Endothelial cell of umbilical vein (primary cell): ENCODE data around the gene ENPP4. TPM values are rescaled to one million over a fixed set of nuclear protein-coding genes. Genes with fewer than 3 reads are reported as not detected.

Experiments used
- BruUV-seq: library from RNA; stranded (reverse); fragments of 400-500 nt; replicated peaks from 2 replicates; lab custom pipeline; 2021; lab: Mats Ljungman, UMichigan
- CTCF ChIA-PET: fragments of 300-600, 350-600 bp; sonication (Branson Sonifier 250); formaldehyde crosslinking; loops from one replicate; lab custom pipeline; 2021; ENCODE audit warnings: antibody characterized with exemption, inconsistent platforms; lab: Charles Lee
- POLR2A ChIA-PET: fragments of 300-600, 350-600 bp; sonication (Branson Sonifier 250); formaldehyde crosslinking; loops from one replicate; lab custom pipeline; 2021; ENCODE audit warnings: antibody characterized with exemption, inconsistent platforms; lab: Charles Lee
- DNase-seq: peaks from one replicate; pipeline ENCODE4 v3.0.0-alpha.2; 2011; ENCODE audit warnings: low read depth, low spot score
- FAIRE-seq: peaks from 2 replicates; lab custom pipeline; 2011; peaks lifted over from hg19 to GRCh38; lab: Jason Lieb, UNC
- H2AFZ ChIP-seq: 2 replicates; pipeline ENCODE4 v1.6.0; 2012; ENCODE audit warnings: low read depth, low read length, control low read depth, inconsistent platforms
- H3K27ac ChIP-seq: 2 replicates; pipeline ENCODE4 v1.5.1; 2011; ENCODE audit warnings: low read depth, mild to moderate bottlenecking, control low read depth, low read length, moderate library complexity; ENCODE audit not compliant: insufficient read depth
- H3K27me3 ChIP-seq, 2 experiments: 2 replicates each; pipeline versions ENCODE4 v1.6.0 to v1.6.1; 2011; ENCODE audit warnings: low read length in 2 of 2, mixed read lengths in 1 of 2; ENCODE audit not compliant: control insufficient read depth in 2 of 2, insufficient read depth in 2 of 2
- H3K36me3 ChIP-seq, 2 experiments: 2 replicates in 1 of 2; 3 replicates in 1 of 2; pipeline ENCODE4 v1.5.1; 2011; ENCODE audit warnings: low read length in 2 of 2, mild to moderate bottlenecking in 1 of 2, moderate library complexity in 1 of 2; ENCODE audit not compliant: control insufficient read depth in 2 of 2, insufficient read depth in 2 of 2; ENCODE audit errors: extremely low read depth in 1 of 2
- H3K4me1 ChIP-seq: 3 replicates; pipeline ENCODE4 v1.5.1; 2011; ENCODE audit warnings: mild to moderate bottlenecking, low read length; ENCODE audit not compliant: control insufficient read depth, insufficient read depth; ENCODE audit errors: extremely low read depth
- H3K4me2 ChIP-seq: 2 replicates; pipeline ENCODE4 v1.6.1; 2011; ENCODE audit warnings: low read length, control low read depth, mixed read lengths; ENCODE audit not compliant: insufficient read depth
- H3K4me3 ChIP-seq, 3 experiments: fragments of 200-600 bp in 1 of 3; sonication (generic), shearing (Covaris generic) in 1 of 3; replicated peaks in 1 of 3; 2 replicates each; pipeline ENCODE4 v1.5.1; 2011 to 2016; ENCODE audit warnings: control low read depth in 3 of 3, low read length in 3 of 3, mild to moderate bottlenecking in 2 of 3, inconsistent platforms in 1 of 3, low read depth in 1 of 3, moderate library complexity in 1 of 3; ENCODE audit not compliant: insufficient read depth in 1 of 3
- H3K79me2 ChIP-seq: 2 replicates; pipeline ENCODE4 v1.6.0; 2012; ENCODE audit warnings: low read length, inconsistent platforms; ENCODE audit not compliant: control insufficient read depth, insufficient read depth
- H3K9ac ChIP-seq: replicated peaks from 2 replicates; pipeline ENCODE3; 2011; ENCODE audit warnings: low read length, control low read depth; ENCODE audit not compliant: insufficient read depth; ENCODE audit errors: extremely low read depth
- H3K9me1 ChIP-seq: replicated peaks from 3 replicates; pipeline ENCODE4 v1.6.0; 2011; ENCODE audit warnings: mild to moderate bottlenecking, low read length; ENCODE audit not compliant: control insufficient read depth, insufficient read depth; ENCODE audit errors: extremely low read depth
- H3K9me3 ChIP-seq: replicated peaks from 2 replicates; pipeline ENCODE4 v1.5.1; 2012; ENCODE audit warnings: low read length, inconsistent platforms; ENCODE audit not compliant: control insufficient read depth, insufficient read depth
- H4K20me1 ChIP-seq: replicated peaks from 2 replicates; pipeline ENCODE3; 2011; ENCODE audit warnings: mild to moderate bottlenecking, low read length; ENCODE audit not compliant: control insufficient read depth, insufficient read depth; ENCODE audit errors: extremely low read depth
- CTCF ChIP-seq, 2 donors: IDR thresholded peaks; 1 replicate in 1 of 2; 2 replicates in 1 of 2; pipeline ENCODE4 v1.5.1; 2011; ENCODE audit warnings: low read length in 2 of 2, mild to moderate bottlenecking in 2 of 2, moderate library complexity in 2 of 2, control low read depth in 1 of 2, inconsistent platforms in 1 of 2, low read depth in 1 of 2; ENCODE audit not compliant: insufficient read depth in 1 of 2; ENCODE audit errors: extremely low read depth in 1 of 2
- EZH2 ChIP-seq: IDR thresholded peaks from 2 replicates; pipeline ENCODE4 v1.6.1; 2012; ENCODE audit warnings: borderline replicate concordance, low read depth, mild to moderate bottlenecking, moderate library complexity, low read length, inconsistent platforms; ENCODE audit not compliant: severe bottlenecking
- FOS ChIP-seq: IDR thresholded peaks from 2 replicates; pipeline ENCODE4 v1.6.1; 2011; ENCODE audit warnings: mild to moderate bottlenecking, low read length, moderate library complexity, borderline replicate concordance; ENCODE audit not compliant: insufficient read depth
- JUN ChIP-seq: IDR thresholded peaks from 2 replicates; pipeline ENCODE4 v1.6.1; 2011; ENCODE audit warnings: borderline replicate concordance, low read depth; ENCODE audit not compliant: insufficient read length, insufficient read depth
- MAX ChIP-seq: IDR thresholded peaks from 2 replicates; pipeline ENCODE4 v1.6.1; 2011; ENCODE audit not compliant: insufficient read depth, insufficient read length
- MYC ChIP-seq: IDR thresholded peaks from one replicate; pipeline ENCODE4 v1.6.1; 2011; ENCODE audit warnings: mild to moderate bottlenecking, low read depth, low read length
- POLR2A ChIP-seq: IDR thresholded peaks from 2 replicates; pipeline ENCODE4 v1.6.1; 2012; ENCODE audit warnings: low read depth, mild to moderate bottlenecking, control low read depth, low read length
- POLR2AphosphoS5 ChIP-seq: IDR thresholded peaks from 2 replicates; pipeline ENCODE4 v1.6.1; 2012; ENCODE audit warnings: low read depth, mild to moderate bottlenecking, control low read depth, low read length, moderate library complexity; ENCODE audit not compliant: insufficient read depth
- dilution Hi-C: fragments of 300-500 bp; cut with MboI; formaldehyde crosslinking; loops from one replicate; pipeline ENCODE4 v1.15.0; 2019; ENCODE audit warnings: low sequenced_read_pairs; ENCODE audit not compliant: extremely low pct_ligation_motif_present
- intact Hi-C: fragments of 100-400 bp; cut with micrococcal nuclease; formaldehyde crosslinking; loops from one replicate; pipeline ENCODE4 v1.10.0; 2022
- polyA plus RNA-seq, 4 experiments: library from polyadenylated mRNA; depleted of rRNA in 3 of 4; stranded (reverse) in 3 of 4; unstranded in 1 of 4; fragments of >200 nt; gene quantifications; 2 replicates each; pipeline versions ENCODE4 v1.2.1 to v1.2.3, GENCODE V29; 2011 to 2012; ENCODE audit warnings: missing spikeins in 1 of 4
- total RNA-seq: library from RNA; stranded (reverse); gene quantifications from 2 replicates; pipeline ENCODE4 v1.2.3, GENCODE V29; 2021

Gene ENPP4
- total and polyA plus RNA-seq, 2 donors (not counting 3 experiments of a cell fraction or from before 2014, with no cell fraction given) = 1.5 to 3.9 TPM

- ChIA-PET POLR2A (no interaction called here), CTCF (interaction anchor here (0.9 to 3.1 kb wide), 21 partner anchors 9 to 900 kb away, joined by 3 to 174 read pairs (median 8); no protein-coding TSS in a partner anchor)
- Histone ChIP-seq H2AFZ (no peak overlapping the region), H3K4me1 (no peaks in the 10 kb centered on the region), H3K9me3 (no peaks in the 10 kb centered on the region), H4K20me1 (no peaks in the 10 kb centered on the region), H3K27me3 (peaks cover 5 to 13% of the 10 kb centered on the region in 2 experiments), H3K4me3 (no peak overlapping the region), H3K9me1 (no peaks in the 10 kb centered on the region), H3K27ac (no peak overlapping the region), H3K4me2 (no peak overlapping the region), H3K79me2 (no peaks in the 10 kb centered on the region), H3K36me3 (no peaks in the 10 kb centered on the region), H3K9ac (no peak overlapping the region)
- FAIRE-seq = no peak
- no peak for DNase-seq
- BruUV-seq = no TSS peak
- intact Hi-C loops (no loop called here), dilution Hi-C loops (no loop called here)
- TF ChIP-seq MAX (no peak), CTCF (IDR thresholded peaks at IDR 0.05; ENCODE audit: extremely low read depth in 1 of 2, insufficient read depth in 1 of 2, low read depth in 1 of 2, low read length in 2 of 2) (no peak), MYC (no peak), JUN (no peak), EZH2 (no peak), POLR2A (no peak), FOS (no peak), POLR2AphosphoS5 (no peak)
Measured at GRCh38 chr6:46091080-46091478, 38.7 kb upstream of the ENPP4 start.
